Nephron (organoid): Measurements from ENCODE around the gene ULK3.

Experiments used
- H3K27ac Mint-ChIP-seq, 3 experiments: 2 replicates each; pipeline ENCODE4 v1.8.0; 2020; ENCODE audit warnings: mixed read lengths in 3 of 3, mild to moderate bottlenecking in 2 of 3, moderate library complexity in 1 of 3
- H3K27me3 Mint-ChIP-seq: 2 replicates; pipeline ENCODE4 v1.8.0; 2021; ENCODE audit warnings: low read depth, mild to moderate bottlenecking, moderate library complexity, mixed read lengths
- H3K36me3 Mint-ChIP-seq: 2 replicates; pipeline ENCODE4 v1.8.0; 2020; ENCODE audit warnings: low read depth, mixed read lengths
- H3K4me1 Mint-ChIP-seq: 2 replicates; pipeline ENCODE4 v1.8.0; 2020; ENCODE audit warnings: mixed read lengths
- H3K4me3 Mint-ChIP-seq, 3 experiments: 2 replicates each; pipeline ENCODE4 v1.8.0; 2020; ENCODE audit warnings: mild to moderate bottlenecking in 3 of 3, mixed read lengths in 3 of 3, moderate library complexity in 2 of 3
- H3K9me3 Mint-ChIP-seq: 2 replicates; pipeline ENCODE4 v1.8.0; 2020; ENCODE audit warnings: mixed read lengths
- TF ChIP-seq, protein P1 (sequence below), 3 experiments: fragments of 200-600 bp; sonication (generic); IDR thresholded peaks; one replicate each; pipeline ENCODE4 v1.5.0; 2021; ENCODE audit warnings: antibody characterized with exemption in 3 of 3; ENCODE audit not compliant: unreplicated experiment in 3 of 3

Gene ULK3

DNA sequence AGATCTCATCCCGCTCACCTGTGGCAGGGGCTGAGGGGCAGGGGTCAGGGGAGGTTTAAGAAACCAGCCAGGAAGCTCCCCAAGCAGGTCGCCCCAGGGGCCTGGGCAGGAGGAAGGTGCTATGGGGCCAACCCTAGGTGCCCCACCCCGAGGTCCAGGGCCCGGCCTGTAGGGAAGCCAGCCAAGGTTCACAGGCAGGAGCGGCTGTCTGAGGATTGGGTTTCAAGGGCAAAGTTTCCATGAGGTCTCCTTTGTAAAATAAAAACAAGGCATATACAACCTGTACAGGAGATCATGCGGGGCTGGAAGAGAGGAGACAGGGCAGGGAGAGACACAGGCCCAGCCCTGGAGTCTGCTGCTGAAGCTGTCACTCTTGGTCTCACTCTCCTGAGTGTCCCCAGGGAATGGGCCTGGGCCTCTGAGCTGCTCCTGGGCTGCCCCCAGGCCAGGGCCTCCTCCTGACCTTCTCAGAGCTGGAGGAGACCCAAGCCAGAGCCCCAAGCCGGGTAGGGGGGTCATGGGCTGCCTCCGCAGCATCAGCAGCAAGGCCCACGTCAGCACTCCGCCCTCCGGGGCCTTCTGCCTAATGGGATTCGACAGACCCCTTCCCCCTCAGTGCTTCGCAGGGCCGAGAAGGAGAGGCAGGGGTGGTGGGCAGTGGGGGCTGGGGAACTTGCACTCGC, 11.0 kb downstream of the ULK3 start:
- H3K27ac Mint-ChIP-seq, result no peak overlapping the region
- peaks cover 35% of the 10 kb centered on the region for H3K27me3 Mint-ChIP-seq
- no peaks in the 10 kb centered on the region for H3K4me1 Mint-ChIP-seq
- TF ChIP-seq, protein P1, sequence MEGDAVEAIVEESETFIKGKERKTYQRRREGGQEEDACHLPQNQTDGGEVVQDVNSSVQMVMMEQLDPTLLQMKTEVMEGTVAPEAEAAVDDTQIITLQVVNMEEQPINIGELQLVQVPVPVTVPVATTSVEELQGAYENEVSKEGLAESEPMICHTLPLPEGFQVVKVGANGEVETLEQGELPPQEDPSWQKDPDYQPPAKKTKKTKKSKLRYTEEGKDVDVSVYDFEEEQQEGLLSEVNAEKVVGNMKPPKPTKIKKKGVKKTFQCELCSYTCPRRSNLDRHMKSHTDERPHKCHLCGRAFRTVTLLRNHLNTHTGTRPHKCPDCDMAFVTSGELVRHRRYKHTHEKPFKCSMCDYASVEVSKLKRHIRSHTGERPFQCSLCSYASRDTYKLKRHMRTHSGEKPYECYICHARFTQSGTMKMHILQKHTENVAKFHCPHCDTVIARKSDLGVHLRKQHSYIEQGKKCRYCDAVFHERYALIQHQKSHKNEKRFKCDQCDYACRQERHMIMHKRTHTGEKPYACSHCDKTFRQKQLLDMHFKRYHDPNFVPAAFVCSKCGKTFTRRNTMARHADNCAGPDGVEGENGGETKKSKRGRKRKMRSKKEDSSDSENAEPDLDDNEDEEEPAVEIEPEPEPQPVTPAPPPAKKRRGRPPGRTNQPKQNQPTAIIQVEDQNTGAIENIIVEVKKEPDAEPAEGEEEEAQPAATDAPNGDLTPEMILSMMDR (IDR thresholded peaks at IDR 0.05; ENCODE audit: unreplicated experiment in 3 of 3), result no peak
- no peaks in the 10 kb centered on the region for H3K9me3 Mint-ChIP-seq
- H3K36me3 Mint-ChIP-seq, result no peaks in the 10 kb centered on the region
- no peak overlapping the region for H3K4me3 Mint-ChIP-seq

DNA sequence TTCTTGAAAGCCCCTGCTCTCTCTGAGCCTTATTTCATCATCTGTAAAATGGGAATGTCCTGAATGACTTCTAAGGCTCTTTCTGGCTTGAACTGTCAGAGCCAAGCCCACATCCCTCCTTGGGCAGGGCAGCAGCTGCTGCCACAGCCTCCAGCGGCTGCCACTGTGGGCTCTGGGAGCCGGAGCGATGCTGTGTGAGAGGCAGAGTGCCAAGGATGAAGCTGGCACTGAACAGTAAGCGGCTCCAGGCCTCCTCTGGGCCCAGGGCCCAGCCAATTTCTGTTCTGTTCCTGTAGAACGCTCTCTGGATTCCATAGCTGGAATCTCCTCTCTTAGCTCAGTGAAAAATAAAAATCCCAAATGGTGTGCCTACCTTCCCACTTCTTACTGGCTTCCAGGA, 12.1 kb downstream of the ULK3 start:
- H3K4me3 Mint-ChIP-seq, result no peak overlapping the region
- no peaks in the 10 kb centered on the region for H3K9me3 Mint-ChIP-seq
- H3K27ac Mint-ChIP-seq, result no peak overlapping the region
- peaks cover 43% of the 10 kb centered on the region for H3K27me3 Mint-ChIP-seq
- no peaks in the 10 kb centered on the region for H3K4me1 Mint-ChIP-seq
- no peaks in the 10 kb centered on the region for H3K36me3 Mint-ChIP-seq
- TF ChIP-seq, protein P1 (IDR thresholded peaks at IDR 0.05; ENCODE audit: unreplicated experiment in 3 of 3), result no peak

DNA sequence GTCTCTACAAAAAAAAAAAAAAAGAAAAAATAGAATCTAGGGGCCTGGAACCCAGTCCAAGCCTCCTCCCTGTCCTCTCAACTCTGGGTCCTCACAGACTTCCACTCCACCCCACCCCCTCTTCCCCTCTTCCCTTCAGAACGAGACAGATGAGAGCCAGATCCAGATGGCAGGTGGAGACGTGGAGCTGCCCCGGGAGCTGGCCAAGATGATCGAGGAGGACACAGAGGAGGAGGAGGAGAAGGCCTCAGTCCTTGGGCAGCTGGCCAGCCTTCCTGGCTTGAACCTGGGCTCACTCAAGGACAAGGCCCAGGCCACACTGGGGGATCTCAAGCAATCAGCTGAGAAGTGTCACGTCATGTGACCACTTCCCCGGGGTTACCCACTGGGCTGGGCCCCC, 13.0 kb downstream of the ULK3 start:
- Mint-ChIP-seq H3K27ac (no peak overlapping the region), H3K4me3 (no peak overlapping the region), H3K27me3 (peaks cover 50% of the 10 kb centered on the region), H3K36me3 (no peaks in the 10 kb centered on the region), H3K4me1 (no peaks in the 10 kb centered on the region), H3K9me3 (no peaks in the 10 kb centered on the region)
- TF ChIP-seq, protein P1 (IDR thresholded peaks at IDR 0.05; ENCODE audit: unreplicated experiment in 3 of 3), result no peak

DNA sequence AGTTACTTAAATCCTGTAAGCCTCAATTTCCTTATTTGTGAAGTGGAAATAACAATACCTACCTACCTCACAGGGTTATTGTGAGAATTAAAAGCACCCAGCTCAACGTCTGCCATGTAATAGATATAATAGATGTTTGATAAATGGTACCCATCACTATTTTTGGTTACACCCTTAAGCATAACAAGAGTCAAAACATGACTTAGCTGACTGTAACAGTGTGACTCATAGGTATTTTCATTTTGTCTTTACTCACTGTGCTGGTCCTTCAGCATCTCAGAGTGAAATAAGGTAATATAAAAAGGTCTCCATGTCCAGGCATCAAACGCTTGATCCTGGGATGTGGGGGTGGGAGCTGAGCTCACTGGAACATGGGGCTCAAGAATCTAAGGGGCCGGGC, 13.5 kb downstream of the ULK3 start:
- Mint-ChIP-seq H3K4me3 (no peak overlapping the region), H3K9me3 (no peaks in the 10 kb centered on the region), H3K4me1 (no peaks in the 10 kb centered on the region), H3K36me3 (no peaks in the 10 kb centered on the region), H3K27me3 (peaks cover 55% of the 10 kb centered on the region), H3K27ac (no peak overlapping the region)
- TF ChIP-seq, protein P1 (IDR thresholded peaks at IDR 0.05; ENCODE audit: unreplicated experiment in 3 of 3), result no peak

DNA sequence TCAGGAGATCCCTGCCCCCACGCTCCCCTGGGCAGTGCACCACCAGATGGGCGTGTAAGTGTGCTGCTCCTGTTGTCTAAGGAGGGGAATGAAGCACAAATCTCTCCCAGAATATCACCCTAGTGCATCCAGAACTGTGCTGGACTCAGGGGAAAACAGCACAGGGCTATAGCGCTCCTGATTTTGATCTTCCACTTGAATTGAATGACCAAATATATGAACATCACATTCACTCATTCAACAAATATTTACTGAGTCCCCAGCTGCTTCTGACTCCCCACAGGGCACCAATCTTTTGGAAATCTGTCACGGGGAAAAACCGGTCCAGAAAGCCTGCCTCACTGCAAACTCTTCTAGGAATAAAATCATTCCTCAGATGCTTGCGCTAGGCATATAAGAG, 14.1 kb downstream of the ULK3 start:
- TF ChIP-seq, protein P1 (IDR thresholded peaks at IDR 0.05; ENCODE audit: unreplicated experiment in 3 of 3), result no peak
- Mint-ChIP-seq H3K36me3 (no peaks in the 10 kb centered on the region), H3K27me3 (peaks cover 61% of the 10 kb centered on the region), H3K9me3 (no peaks in the 10 kb centered on the region), H3K4me3 (no peak overlapping the region), H3K27ac (no peak overlapping the region), H3K4me1 (no peaks in the 10 kb centered on the region)

DNA sequence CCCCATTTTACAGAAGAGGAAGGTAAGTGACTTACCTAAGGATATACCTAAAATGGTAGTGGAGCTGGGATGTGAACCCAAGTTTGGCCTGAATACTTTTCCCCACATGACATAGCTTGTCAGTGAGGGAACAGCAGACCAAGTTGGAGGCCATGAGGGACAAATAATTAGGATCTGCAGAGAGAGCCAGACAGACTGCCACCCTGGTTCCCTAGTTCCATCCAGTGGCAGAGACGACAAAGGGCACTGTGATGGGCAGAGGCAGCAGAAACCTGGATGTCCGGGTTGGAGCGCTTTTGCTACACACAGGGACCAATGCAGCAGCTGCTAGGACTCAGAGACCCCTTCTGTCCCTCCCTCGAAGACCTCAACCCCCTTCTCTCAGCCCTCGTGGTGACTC, 15.3 kb downstream of the ULK3 start:
- Mint-ChIP-seq H3K27me3 (peaks cover 72% of the 10 kb centered on the region), H3K36me3 (no peaks in the 10 kb centered on the region), H3K4me3 (no peak overlapping the region), H3K27ac (no peak overlapping the region), H3K4me1 (no peaks in the 10 kb centered on the region), H3K9me3 (no peaks in the 10 kb centered on the region)
- TF ChIP-seq, protein P1 (IDR thresholded peaks at IDR 0.05; ENCODE audit: unreplicated experiment in 3 of 3), result no peak
